Erythroblast (primary cell): Measurements from ENCODE around the gene GPATCH11.

Source experiments
- GATA1 ChIP-seq: IDR thresholded peaks from 2 replicates; pipeline ENCODE4 v1.6.1; 2011; ENCODE audit warnings: low read depth, mild to moderate bottlenecking, control low read depth, low read length, moderate library complexity
- POLR2A ChIP-seq: IDR thresholded peaks from 2 replicates; pipeline ENCODE4 v1.6.1; 2011; ENCODE audit warnings: mild to moderate bottlenecking, low read length

DNA sequence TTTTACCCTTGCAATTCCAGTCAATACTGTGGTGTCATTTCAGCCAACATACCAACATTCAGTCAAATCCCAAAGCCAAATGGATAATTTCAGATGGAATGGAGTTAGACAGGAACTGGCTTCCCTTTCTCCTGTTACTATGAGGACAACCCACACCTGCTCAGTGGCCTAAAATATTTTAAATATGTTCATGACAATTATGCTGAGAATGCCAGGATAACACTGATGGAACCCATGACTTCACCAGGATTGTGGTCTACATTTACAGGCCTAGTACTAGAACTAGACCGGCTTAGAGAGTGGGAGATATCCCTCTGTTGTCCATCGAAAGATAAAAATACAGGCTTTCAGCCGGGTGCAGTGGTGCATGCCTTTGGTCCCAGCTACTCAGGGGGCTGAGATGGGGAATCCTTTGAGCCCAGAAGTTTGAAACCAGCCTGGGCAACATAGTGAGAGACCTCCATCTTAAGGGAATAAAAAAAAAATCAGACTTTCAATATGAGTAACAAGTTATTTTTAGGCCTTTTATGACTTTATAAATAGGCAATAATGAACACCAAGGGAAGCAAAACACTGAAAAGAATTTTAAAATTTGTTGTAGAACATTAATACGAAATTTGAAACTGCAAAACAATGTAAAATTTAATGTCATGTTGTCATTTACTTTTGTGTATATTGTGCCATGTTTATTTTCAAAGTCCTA, 14.2 kb downstream of the GPATCH11 start:
- TF ChIP-seq POLR2A, result no peak
- no peak for TF ChIP-seq GATA1
